ENCODE data around the gene HIVEP2.

The HIVEP2 gene

GRCh38 chr6:142916881-142917280, 28.1 kb downstream of the HIVEP2 start:
- no peak for DNase-seq

DNA sequence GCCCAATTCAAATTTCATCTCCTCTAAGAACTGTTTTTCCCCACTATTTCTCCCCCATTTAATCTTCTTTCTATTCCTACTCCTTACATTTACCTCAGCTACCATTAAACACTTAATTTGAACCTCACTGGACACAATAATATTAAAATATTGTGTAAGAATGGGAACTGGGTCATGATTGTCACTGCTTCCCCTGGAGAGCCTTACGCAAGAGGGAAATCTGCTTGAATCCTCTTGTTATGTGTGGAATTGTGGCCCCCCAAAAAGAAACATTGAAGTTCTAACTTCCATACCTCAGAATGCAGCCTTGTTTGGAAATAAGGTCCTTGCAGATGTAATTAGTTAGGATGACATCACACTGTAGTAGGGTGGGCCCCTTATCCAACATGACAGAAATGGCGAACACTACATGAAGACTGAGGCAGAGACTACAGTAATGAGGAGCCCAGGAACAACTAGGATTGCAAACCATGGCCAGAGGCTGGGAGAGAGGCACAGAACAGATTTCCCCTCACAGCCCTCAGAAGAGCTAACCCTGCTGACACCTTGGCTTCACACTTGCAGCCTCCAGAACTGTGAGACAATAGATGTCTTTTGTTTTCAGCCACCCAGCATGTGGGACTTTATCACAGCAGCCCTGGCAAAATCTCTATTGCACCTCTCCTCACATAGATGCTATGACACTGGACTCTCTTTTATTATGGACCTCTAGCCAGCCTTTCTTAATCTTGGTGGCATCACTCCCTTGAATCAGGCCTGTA, 29.9 kb downstream of the HIVEP2 start:
- DNase-seq = no peak

- no peak for DNase-seq
These were observed 30.6 kb downstream of the HIVEP2 start for GRCh38 chr6:142914369-142914768.

DNA sequence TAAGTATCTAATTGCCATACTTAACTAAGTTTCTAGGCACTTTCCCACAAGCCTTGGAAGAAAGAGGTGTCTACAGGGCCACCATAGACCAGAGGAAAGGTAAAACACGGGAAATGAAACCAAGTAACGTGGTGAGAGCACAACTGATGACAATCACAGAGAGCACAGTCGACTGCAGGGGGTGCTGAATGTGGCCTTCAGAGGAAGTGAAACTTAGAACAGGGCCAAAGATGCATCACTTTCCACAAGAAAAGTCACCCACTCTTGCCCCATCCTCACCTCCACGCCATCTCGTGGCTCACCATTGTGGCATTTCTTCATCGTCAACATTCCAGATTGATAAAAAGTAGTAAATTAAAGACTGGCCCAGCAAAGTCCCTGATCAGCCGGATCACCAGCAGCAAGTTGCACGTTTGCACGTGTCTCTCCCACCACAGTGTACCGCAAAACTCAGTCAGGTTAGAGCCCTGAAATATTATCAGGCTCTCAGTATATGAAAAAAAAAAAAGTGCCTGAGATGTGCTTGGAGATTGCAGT, 31.4 kb downstream of the HIVEP2 start:
- no peak for DNase-seq

DNA sequence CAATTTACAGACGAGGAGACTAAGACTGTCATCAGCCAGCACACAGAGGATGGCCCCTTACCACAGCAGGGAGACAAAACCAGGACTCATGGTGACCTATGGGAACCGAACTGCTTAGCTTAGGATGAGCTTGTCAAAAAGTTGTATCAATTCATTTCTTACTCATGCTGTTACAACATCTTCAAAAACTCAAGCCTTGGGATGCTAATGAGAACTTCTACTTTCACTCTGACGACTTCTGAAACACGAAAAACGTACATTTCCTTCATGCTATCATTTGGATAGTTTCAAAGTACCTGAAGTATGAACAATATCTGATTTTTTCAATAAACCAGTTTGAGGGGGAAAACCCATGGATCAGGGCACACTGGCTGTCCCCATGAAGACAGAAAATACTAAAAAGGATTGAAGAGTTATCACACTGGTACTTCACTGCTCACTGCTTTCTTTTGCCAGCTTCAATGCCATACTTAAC, 31.9 kb downstream of the HIVEP2 start:
- no peak for DNase-seq

DNA sequence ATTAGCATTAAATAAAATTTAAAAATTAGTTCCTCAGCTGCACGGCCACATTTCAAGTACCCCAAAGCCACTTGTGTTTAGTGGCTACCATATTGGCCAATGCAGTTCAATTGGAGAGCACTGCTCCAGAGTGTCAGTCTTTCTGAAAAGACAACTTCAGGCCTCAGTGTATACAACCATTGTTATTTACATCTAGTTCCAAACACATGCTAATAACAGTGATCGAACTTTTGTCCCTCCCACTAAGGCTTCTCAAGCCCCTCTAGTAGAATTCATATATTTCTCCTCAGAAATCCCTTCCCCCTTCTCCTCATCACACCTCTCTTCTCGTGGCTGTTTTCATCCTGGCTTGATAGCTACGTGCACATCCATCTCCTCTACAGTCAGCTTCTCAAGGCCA, 32.9 kb downstream of the HIVEP2 start:
- no peak for DNase-seq

- DNase-seq = no peak
These were observed 33.5 kb downstream of the HIVEP2 start for GRCh38 chr6:142911430-142911829.

DNA sequence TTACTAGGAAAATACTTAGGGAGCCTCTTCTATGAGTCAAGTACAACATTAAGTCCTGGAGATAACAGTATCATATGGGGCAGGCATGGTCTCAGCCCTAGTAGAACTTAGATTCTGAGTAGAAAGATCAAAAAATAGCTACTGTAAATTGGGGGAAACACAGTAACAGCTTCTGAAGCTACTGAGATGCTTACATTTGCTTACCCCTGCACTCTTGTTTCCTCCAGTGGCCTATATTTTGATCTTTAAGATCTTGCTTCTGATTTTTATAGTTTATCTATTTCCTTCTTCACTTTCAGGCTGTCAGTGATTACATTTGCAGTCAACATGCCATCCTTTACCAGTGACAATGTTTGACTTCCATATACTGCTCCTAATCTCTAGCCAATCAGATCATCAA, 35.3 kb downstream of the HIVEP2 start:
- DNase-seq = no peak

DNA sequence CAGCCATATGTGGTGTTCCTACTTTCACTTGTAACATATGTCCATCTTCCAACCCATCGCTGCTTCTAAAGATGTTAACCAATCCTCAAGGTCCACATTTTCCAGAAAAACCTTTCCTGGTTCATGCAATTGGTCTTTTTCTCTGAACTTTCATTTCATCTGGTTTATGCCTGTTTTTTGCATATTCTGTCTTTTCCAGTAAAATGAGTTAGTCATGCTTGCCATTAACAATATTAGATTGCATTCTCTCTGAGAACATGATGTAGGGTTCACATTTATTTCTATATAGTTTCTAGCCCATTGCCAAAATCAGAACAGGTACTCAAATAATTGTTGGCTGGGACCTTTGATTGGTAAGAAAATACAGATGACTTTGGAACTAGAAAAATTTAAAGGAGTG, 36.7 kb downstream of the HIVEP2 start:
- DNase-seq = no peak

- DNase-seq = no peak
These were observed 37.4 kb downstream of the HIVEP2 start for GRCh38 chr6:142907544-142907943.

DNA sequence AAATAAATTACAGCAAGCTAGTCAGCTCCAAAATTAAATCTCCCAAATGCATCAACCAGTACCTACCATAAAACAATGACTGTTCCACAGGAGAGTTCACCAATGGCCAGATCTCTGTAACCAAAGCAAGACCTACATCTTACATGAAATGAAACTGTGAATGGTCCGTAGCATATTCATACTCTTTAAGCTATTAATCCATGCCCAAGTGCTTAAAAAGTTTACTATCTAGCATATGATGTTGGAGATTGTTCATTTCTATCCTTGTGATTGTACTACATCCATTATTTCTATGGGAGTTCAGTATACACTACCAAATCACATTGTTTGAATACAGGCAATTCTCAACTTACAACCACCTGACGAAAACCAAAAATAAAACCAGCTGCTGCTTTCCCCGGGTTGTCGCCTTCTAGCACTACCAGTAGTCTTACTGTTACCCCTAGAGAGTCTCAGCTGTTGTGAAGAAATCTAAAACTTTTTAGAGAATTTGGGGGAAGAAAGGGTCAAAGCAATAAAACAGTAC, 38.0 kb downstream of the HIVEP2 start:
- DNase-seq = no peak

- no peak for DNase-seq
These were observed 41.2 kb downstream of the HIVEP2 start for GRCh38 chr6:142903812-142904211.

DNA sequence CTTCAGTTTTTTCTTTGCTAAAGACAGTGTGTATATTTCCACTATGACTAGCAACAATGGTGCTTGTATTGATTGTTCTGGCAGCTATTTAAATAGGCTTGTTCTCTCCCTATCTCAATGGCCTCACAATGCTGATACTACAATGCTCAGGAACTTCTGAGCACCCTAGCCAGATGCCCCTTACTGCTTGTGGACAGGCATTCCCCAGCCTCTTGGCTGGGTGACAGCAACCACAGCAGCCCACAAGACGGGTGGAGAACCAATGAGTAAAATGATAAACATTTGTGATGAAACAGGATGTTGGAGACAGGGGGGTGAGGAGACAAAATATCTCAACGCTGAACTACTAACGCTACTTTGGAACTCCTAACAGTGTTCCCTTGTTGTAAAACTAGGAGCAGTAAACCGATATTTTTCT, 42.3 kb downstream of the HIVEP2 start:
- DNase-seq = peak; percentile 42

DNA sequence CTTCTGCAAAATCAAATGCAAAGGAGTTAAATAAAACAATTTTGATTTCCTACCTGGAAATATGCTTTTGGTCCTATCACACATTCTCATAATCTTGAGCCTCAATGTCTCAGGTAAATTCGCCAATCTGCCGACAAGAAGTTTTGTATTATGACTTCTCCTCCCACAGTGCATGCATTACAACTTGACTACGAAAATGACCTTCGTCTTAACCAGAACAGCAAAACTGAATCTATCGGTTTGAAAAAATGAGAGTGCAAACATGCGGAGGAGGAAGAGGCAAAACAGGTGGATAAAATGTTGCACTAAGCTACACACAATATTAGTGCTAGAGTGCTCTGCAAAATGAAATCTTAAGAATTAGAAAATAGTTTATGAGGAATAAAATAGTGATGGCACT, 43.4 kb downstream of the HIVEP2 start:
- DNase-seq = no peak

GRCh38 chr6:142900227-142900971, 44.6 kb downstream of the HIVEP2 start:
- no peak for DNase-seq

- DNase-seq = no peak
These were observed 45.8 kb downstream of the HIVEP2 start for GRCh38 chr6:142898927-142899895.

DNA sequence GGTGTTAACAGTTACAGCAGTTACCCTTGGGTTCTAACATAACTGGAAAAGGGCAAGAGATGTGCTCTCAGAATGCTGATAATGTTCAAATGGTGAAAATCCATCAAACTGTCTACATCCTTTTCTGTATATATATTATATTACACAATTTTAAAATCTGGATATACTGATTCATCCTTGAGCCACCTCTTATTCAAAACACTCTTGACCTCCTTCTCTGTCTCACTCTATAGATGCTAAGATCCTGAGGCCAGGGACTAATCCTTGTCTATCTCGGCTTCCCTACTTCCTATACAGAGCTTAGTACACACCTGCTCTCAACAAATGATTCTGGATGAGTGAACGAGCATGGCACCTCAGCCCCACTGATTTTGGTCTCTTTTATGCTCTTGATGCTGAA, 47.3 kb downstream of the HIVEP2 start:
- no peak for DNase-seq

DNA sequence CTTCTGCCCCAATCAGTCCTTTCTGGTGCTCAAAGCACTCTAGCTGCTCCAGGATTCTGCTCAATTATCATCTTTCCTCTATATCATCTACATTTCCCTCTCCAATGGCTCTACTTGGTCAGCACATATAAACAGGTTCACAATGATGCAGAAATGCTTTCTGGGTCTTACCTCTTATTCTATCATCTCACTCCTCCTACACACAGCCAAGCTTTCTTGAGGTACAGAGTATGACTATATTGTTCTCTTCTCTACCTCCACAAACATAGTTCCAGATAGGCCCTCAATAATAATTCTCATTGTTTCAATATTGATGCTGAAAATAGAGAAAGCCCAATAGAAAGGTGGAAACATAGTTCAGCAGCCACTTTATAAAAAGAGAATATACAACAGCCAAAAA, 48.2 kb downstream of the HIVEP2 start:
- DNase-seq = no peak

DNA sequence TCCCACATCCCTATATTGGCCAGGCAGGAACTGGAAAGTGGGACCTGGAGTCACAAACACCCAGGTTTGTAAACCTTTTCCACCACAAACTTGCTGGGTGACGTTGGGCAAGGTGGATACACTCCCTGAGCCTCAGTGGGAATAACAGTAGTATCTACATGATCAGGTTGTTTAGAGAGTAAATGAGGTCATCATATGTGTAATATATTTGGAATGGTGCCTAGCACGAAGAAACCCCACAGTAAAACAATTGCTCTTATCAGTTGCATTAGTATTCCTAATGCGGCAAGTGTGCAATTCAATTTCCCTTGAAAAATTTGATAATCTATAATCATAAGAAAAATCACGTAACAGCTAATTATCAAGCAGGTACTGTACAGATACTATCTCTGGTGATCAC, 51.9 kb downstream of the HIVEP2 start:
- DNase-seq = no peak

DNA sequence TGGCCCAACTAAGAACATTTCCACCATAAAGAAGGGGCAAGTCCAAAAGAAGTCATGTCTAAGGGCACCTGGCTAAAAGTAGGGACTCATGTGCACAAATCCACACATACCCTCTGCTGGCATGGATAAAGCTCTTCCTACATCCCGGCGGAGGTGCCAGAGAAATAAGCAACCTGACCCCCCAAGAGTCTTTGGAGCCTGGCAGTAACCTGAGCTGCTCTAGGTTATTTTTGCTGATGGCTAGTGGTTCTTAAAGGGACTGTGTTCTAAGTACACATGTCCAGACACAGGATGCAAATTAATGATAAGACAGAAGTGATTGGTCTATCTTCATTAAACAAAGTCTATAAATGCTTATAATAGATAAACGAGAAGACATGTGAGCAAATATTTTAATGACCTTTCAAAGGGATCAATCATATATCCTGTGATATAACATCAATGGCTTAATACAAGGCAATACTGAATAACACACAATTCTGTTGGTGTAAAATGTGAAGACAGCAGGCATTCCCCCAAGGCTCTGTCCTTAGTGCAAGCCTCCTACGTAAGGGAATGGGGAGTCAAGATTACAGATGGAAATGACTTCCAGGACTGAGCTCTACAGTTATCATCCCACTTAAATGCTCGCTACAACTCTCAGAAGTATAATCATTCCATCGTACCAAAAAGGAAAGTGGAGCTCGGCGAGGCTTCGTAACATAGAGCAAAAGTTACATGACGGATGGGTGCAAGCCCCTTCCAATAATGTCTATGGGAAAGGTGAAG, 52.5 kb downstream of the HIVEP2 start:
- no peak for DNase-seq

DNA sequence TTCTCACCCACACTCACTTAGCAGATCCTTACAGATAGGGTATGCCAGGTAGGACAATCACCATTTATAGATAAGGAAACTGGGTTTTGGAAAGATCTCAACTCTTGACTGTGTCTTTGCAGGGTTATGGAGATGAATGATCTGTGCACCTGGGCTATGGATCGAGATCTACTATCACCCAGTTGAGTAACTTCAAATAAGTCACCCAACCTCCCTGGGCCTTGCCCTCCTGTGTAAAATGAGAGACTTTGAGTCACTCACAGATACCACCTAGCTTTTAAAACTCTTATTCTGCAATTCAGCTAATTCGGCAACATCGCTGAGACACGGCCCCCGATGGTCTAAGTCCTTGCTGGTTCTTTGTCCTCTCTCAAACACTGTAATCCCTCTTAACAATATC, 53.5 kb downstream of the HIVEP2 start:
- DNase-seq = no peak

GRCh38 chr6:142888456-142888855, 56.5 kb downstream of the HIVEP2 start:
- DNase-seq = no peak

Measured in NCI-H345 (cell line).